ENCODE measurements around the gene CCND1.

GRCh38 chr11:69691463-69691862 lies 50.5 kb downstream of the CCND1 start:
- TF ChIP-seq CTCF (IDR thresholded peaks at IDR 0.05) (no peak), POLR2A (IDR thresholded peaks at IDR 0.05) (no peak)

All from heart left ventricle (tissue), 13 donors.